ENCODE results near the gene NOA1.

NOA1 gene

GRCh38 chr4:56977321-56978012 lies at the start of gene NOA1:
Gene NOA1 (minus strand): TSS chr4:56977606. CDS start chr4:56977585, 21 bp downstream.
- H3K27ac ChIP-seq = peak within 1 kb of the TSS; percentile 77 to 93
- TF ChIP-seq, protein P1, sequence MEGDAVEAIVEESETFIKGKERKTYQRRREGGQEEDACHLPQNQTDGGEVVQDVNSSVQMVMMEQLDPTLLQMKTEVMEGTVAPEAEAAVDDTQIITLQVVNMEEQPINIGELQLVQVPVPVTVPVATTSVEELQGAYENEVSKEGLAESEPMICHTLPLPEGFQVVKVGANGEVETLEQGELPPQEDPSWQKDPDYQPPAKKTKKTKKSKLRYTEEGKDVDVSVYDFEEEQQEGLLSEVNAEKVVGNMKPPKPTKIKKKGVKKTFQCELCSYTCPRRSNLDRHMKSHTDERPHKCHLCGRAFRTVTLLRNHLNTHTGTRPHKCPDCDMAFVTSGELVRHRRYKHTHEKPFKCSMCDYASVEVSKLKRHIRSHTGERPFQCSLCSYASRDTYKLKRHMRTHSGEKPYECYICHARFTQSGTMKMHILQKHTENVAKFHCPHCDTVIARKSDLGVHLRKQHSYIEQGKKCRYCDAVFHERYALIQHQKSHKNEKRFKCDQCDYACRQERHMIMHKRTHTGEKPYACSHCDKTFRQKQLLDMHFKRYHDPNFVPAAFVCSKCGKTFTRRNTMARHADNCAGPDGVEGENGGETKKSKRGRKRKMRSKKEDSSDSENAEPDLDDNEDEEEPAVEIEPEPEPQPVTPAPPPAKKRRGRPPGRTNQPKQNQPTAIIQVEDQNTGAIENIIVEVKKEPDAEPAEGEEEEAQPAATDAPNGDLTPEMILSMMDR (IDR thresholded peaks at IDR 0.05) = no peak

DNA sequence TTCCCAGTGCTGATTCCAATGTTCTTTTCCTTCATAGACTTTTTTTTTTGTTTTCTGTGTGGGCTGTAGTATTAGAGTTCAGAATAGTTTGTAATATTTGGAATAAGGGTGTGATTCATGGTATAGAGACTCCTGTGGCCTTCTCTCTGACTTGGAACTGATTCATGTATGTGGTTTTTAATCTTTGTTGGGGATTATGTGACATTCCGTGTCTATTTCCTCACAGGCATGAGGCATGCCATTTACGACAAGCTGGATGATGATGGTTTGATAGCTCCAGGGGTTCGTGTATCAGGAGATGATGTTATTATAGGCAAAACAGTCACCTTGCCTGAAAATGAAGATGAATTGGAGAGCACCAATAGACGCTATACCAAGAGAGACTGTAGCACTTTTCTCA lies 45.7 kb upstream of the NOA1 start:
- DNase-seq (ENCODE audit: low spot score) = no peak
- H3K27ac ChIP-seq = peak overlapping the region in 1 of 2 donors; percentile 19
- no peak overlapping the region for H3K4me3 ChIP-seq
- TF ChIP-seq, protein P1 (IDR thresholded peaks at IDR 0.05) = no peak

More at GRCh38 chr4:56977321-56978012, at the start of gene NOA1:
- H3K4me3 ChIP-seq = peak within 1 kb of the TSS; percentile 78
- peak; percentile 98 for DNase-seq (ENCODE audit: low spot score)

DNA sequence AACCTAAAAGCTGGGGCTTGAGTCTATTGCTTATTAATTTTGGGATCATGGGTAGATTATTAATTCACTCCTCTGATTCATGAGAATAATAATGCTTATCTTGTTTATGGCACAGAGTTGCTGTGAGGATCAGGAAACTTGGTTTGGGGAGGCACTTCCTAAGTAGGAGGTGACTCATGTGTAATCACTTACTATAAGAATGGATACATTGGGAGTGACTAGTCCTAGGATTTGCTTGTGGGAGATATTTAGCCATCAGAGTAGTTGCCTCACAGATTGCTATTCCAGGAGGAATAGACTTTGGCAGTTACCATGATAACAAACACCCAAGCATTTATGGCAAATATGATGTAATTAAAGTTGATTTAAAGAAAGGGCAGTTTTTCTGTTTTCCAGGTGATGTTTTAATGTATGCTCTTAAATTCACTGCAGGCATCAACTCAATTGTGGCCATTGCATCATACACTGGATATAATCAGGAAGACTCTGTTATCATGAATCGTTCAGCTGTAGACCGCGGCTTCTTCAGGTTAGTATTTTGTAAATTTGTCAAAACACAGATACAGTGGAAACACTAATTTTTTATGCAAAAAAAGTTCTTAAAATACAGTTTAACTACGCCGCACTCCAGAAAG lies 43.2 kb upstream of the NOA1 start:
- H3K4me3 ChIP-seq = no peak overlapping the region
- no peak for DNase-seq (ENCODE audit: low spot score)
- TF ChIP-seq, protein P1 (IDR thresholded peaks at IDR 0.05) = no peak
- H3K27ac ChIP-seq = peak overlapping the region in 1 of 2 donors; percentile 41

GRCh38 chr4:57018980-57019379 lies 41.6 kb upstream of the NOA1 start:
- no peak for DNase-seq (ENCODE audit: low spot score)
- TF ChIP-seq, protein P1 (IDR thresholded peaks at IDR 0.05) = no peak
- H3K27ac ChIP-seq = peak overlapping the region in 1 of 2 donors; percentile 2
- no peak overlapping the region for H3K4me3 ChIP-seq

GRCh38 chr4:57013543-57014120 lies 36.2 kb upstream of the NOA1 start:
- no peak overlapping the region for H3K4me3 ChIP-seq
- DNase-seq (ENCODE audit: low spot score) = no peak
- TF ChIP-seq, protein P1 (IDR thresholded peaks at IDR 0.05) = no peak
- no peak overlapping the region for H3K27ac ChIP-seq

DNA sequence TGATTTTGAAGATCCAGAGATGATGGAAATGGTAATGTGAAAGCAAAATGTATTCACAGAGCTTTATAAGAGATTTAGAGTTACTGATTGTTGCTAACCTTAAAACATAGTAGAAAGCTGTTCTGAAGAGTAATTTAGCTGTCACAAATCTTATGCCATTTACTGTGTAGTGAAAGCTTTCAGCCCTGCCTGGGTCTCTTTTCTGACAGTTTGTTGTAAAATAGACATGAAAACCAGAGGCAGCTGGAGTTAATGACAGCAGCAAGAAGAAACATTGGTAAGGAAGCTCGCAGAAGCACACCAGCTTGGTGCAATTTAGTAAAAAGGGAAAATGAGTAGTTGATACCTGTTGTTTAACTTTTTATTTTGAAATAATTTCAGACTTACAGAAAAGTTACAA lies 22.3 kb upstream of the NOA1 start:
- H3K27ac ChIP-seq = no peak overlapping the region
- H3K4me3 ChIP-seq = no peak overlapping the region
- DNase-seq (ENCODE audit: low spot score) = no peak
- TF ChIP-seq, protein P1 (IDR thresholded peaks at IDR 0.05) = no peak
